ENCODE results near the gene DSCAML1.

The DSCAML1 gene

DNA sequence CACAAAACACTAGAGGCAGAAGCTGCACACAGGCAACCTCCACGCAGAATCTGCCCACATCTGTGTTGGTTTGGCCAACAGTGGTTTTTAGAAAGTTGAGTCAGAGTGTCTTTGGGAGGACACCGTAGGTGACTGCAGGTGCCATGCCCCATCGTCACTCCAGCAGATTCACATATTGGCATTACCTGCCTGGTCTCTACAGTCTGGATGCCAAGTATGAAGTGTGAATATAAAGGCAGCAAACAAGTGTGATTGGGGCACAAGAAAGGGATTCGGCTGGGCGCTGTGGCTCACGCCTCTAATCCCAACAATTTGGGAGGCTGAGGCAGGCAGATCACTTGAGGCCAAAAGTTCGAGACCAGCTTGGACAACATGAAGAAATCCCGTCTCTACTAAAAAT is 38.6 kb upstream of the DSCAML1 start:
- no peaks in the 10 kb centered on the region for H3F3A ChIP-seq (ENCODE audit: insufficient read depth, low read length)
- no peak overlapping the region for H2AFZ ChIP-seq (ENCODE audit: low read length)
- no peaks in the 10 kb centered on the region for H3K36me3 ChIP-seq (ENCODE audit: insufficient read depth, low read length)
- H3K27ac ChIP-seq (ENCODE audit: low read depth, low read length, poor library complexity, severe bottlenecking) = no peak overlapping the region
- H3K79me2 ChIP-seq (ENCODE audit: insufficient read depth, low read length) = no peaks in the 10 kb centered on the region
- H3K4me3 ChIP-seq (ENCODE audit: low read depth, low read length, poor library complexity, severe bottlenecking) = no peak overlapping the region
- TF ChIP-seq, protein P1, sequence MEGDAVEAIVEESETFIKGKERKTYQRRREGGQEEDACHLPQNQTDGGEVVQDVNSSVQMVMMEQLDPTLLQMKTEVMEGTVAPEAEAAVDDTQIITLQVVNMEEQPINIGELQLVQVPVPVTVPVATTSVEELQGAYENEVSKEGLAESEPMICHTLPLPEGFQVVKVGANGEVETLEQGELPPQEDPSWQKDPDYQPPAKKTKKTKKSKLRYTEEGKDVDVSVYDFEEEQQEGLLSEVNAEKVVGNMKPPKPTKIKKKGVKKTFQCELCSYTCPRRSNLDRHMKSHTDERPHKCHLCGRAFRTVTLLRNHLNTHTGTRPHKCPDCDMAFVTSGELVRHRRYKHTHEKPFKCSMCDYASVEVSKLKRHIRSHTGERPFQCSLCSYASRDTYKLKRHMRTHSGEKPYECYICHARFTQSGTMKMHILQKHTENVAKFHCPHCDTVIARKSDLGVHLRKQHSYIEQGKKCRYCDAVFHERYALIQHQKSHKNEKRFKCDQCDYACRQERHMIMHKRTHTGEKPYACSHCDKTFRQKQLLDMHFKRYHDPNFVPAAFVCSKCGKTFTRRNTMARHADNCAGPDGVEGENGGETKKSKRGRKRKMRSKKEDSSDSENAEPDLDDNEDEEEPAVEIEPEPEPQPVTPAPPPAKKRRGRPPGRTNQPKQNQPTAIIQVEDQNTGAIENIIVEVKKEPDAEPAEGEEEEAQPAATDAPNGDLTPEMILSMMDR (IDR thresholded peaks at IDR 0.05; ENCODE audit: low read length) = no peak
- no peak for TF ChIP-seq EZH2 (IDR thresholded peaks at IDR 0.05; ENCODE audit: borderline replicate concordance, low read length)
- H3K9me3 ChIP-seq (ENCODE audit: low read length) = no peaks in the 10 kb centered on the region
- H3K27me3 ChIP-seq (ENCODE audit: insufficient read depth, low read length) = no peaks in the 10 kb centered on the region
- H3K4me1 ChIP-seq (ENCODE audit: insufficient read depth, low read length, severe bottlenecking) = no peaks in the 10 kb centered on the region
- H3K4me2 ChIP-seq (ENCODE audit: low read length) = no peak overlapping the region
- H4K20me1 ChIP-seq (ENCODE audit: insufficient read depth, low read length) = no peaks in the 10 kb centered on the region
- H3K9ac ChIP-seq (ENCODE audit: low read length) = no peak overlapping the region
- H3K9me2 ChIP-seq (ENCODE audit: low read depth, low read length) = no peaks in the 10 kb centered on the region

DNA sequence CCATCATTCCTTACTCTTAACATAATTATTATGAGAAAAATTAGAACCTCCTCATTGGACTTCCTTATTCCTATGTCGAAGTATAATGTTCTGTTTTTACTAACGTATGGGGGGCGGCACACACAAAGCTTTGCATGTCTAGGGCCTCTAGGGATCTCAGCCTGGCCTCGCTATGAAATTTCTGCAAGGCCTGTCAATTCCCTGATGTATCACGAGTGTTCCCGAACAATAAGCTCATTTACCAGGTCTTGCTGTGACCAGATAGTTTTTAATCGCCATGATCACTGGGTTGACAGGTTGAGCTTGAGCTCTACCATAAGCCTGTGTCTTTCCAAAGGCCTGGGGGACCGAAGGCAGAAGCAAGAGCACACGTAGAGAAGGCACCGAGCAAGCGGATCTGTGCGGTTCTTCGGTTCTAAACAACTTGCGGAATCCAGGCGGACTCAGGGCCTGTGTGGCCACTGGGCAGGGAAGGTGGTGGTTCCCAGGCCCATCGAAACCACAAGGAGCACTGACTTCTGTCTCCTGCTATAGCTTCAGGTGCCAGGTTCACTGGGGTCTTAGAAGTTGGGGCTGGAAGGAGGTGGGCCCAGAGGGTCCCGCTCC is 37.9 kb upstream of the DSCAML1 start:
- no peaks in the 10 kb centered on the region for H3K4me1 ChIP-seq (ENCODE audit: insufficient read depth, low read length, severe bottlenecking)
- H3K36me3 ChIP-seq (ENCODE audit: insufficient read depth, low read length) = no peaks in the 10 kb centered on the region
- H3K4me3 ChIP-seq (ENCODE audit: low read depth, low read length, poor library complexity, severe bottlenecking) = no peak overlapping the region
- no peaks in the 10 kb centered on the region for H3K27me3 ChIP-seq (ENCODE audit: insufficient read depth, low read length)
- no peaks in the 10 kb centered on the region for H3K9me3 ChIP-seq (ENCODE audit: low read length)
- TF ChIP-seq, protein P1 (IDR thresholded peaks at IDR 0.05; ENCODE audit: low read length) = no peak
- TF ChIP-seq EZH2 (IDR thresholded peaks at IDR 0.05; ENCODE audit: borderline replicate concordance, low read length) = no peak
- H3K79me2 ChIP-seq (ENCODE audit: insufficient read depth, low read length) = no peaks in the 10 kb centered on the region
- H3K27ac ChIP-seq (ENCODE audit: low read depth, low read length, poor library complexity, severe bottlenecking) = no peak overlapping the region
- H3K9me2 ChIP-seq (ENCODE audit: low read depth, low read length) = no peaks in the 10 kb centered on the region
- H3K4me2 ChIP-seq (ENCODE audit: low read length) = no peak overlapping the region
- H3F3A ChIP-seq (ENCODE audit: insufficient read depth, low read length) = no peaks in the 10 kb centered on the region
- no peak overlapping the region for H2AFZ ChIP-seq (ENCODE audit: low read length)
- no peak overlapping the region for H3K9ac ChIP-seq (ENCODE audit: low read length)
- no peaks in the 10 kb centered on the region for H4K20me1 ChIP-seq (ENCODE audit: insufficient read depth, low read length)

DNA sequence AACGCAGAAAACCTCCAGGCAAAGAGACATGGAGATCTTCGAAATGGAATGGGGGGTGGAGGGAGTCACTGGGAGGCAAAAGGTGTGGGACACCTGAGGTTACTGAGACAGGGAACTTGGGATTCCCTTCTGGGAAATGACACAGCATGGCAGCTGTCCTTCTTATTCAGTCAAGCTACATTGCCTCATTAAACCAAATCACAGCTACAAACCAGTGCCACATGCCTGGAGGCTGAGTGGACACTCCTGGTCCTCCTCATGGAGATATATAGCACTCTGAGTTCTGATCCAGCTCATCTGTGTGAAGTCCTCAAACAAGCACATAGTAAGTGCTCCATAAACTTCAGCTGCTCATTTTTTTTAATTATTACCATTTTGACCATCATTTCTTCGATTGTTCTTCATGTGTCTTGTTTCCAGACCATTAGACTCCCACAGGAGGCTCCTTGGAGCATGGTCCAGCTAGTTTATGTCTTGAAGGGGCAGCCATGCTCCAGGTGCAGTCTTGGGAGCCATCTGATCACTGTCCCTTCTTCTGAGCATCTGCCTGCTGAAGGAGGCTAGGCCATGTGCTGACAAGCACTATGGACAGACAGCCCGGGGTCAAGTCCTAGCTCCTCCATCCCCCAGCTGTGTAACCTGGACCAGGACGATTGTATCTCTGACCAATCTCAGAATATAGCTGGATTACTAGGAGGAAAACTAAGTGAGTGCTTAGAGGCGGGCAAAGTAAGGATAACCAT is 37.2 kb upstream of the DSCAML1 start:
- H3K4me2 ChIP-seq (ENCODE audit: low read length) = no peak overlapping the region
- no peaks in the 10 kb centered on the region for H3K79me2 ChIP-seq (ENCODE audit: insufficient read depth, low read length)
- no peaks in the 10 kb centered on the region for H3K27me3 ChIP-seq (ENCODE audit: insufficient read depth, low read length)
- no peaks in the 10 kb centered on the region for H4K20me1 ChIP-seq (ENCODE audit: insufficient read depth, low read length)
- H3K9me2 ChIP-seq (ENCODE audit: low read depth, low read length) = no peaks in the 10 kb centered on the region
- no peaks in the 10 kb centered on the region for H3K36me3 ChIP-seq (ENCODE audit: insufficient read depth, low read length)
- no peak overlapping the region for H3K27ac ChIP-seq (ENCODE audit: low read depth, low read length, poor library complexity, severe bottlenecking)
- H3K9ac ChIP-seq (ENCODE audit: low read length) = no peak overlapping the region
- no peaks in the 10 kb centered on the region for H3K9me3 ChIP-seq (ENCODE audit: low read length)
- no peaks in the 10 kb centered on the region for H3K4me1 ChIP-seq (ENCODE audit: insufficient read depth, low read length, severe bottlenecking)
- no peak overlapping the region for H2AFZ ChIP-seq (ENCODE audit: low read length)
- TF ChIP-seq, protein P1 (IDR thresholded peaks at IDR 0.05; ENCODE audit: low read length) = no peak
- no peaks in the 10 kb centered on the region for H3F3A ChIP-seq (ENCODE audit: insufficient read depth, low read length)
- no peak overlapping the region for H3K4me3 ChIP-seq (ENCODE audit: low read depth, low read length, poor library complexity, severe bottlenecking)

Data from OCI-LY1 (cell line).